Smooth muscle cell (in vitro differentiated cells): ENCODE data around the gene PRRX2. TPM values are rescaled to one million over a fixed set of nuclear protein-coding genes. Genes with fewer than 3 reads are reported as not detected.

Source experiments
- DNase-seq: peaks from one replicate; lab custom pipeline; 2025; ENCODE audit not compliant: unreplicated experiment; lab: John Stamatoyannopoulos, UW
- H2AFZ ChIP-seq: fragments of 200-600 bp; sonication (generic); 2 replicates; pipeline ENCODE4 v1.6.0; 2016; ENCODE audit warnings: antibody characterized with exemption, low read depth, mild to moderate bottlenecking
- H3F3A ChIP-seq: fragments of 200-600 bp; sonication (generic); 2 replicates; pipeline ENCODE4 v1.6.0; 2017; ENCODE audit warnings: antibody characterized with exemption, low read depth
- H3K27ac ChIP-seq: fragments of 200-600 bp; sonication (generic); 2 replicates; pipeline ENCODE4 v1.5.1; 2016; ENCODE audit warnings: low read depth, mild to moderate bottlenecking
- H3K27me3 ChIP-seq: fragments of 200-600 bp; sonication (generic); 2 replicates; pipeline ENCODE4 v1.6.1; 2016; ENCODE audit warnings: low read depth, mild to moderate bottlenecking
- H3K36me3 ChIP-seq: fragments of 200-600 bp; sonication (generic); 2 replicates; pipeline ENCODE4 v1.5.1; 2016; ENCODE audit warnings: low read depth
- H3K4me1 ChIP-seq: fragments of 200-600 bp; sonication (generic); 2 replicates; pipeline ENCODE4 v1.5.1; 2016; ENCODE audit warnings: low read depth
- H3K4me2 ChIP-seq: fragments of 200-600 bp; sonication (generic); 2 replicates; pipeline ENCODE4 v1.6.0; 2016; ENCODE audit warnings: mild to moderate bottlenecking
- H3K4me3 ChIP-seq: fragments of 200-600 bp; sonication (generic); 2 replicates; pipeline ENCODE4 v1.5.1; 2016; ENCODE audit warnings: mild to moderate bottlenecking
- H3K79me2 ChIP-seq: fragments of 200-600 bp; sonication (generic); 2 replicates; pipeline ENCODE4 v1.6.0; 2016; ENCODE audit warnings: low read depth, mild to moderate bottlenecking
- H3K9ac ChIP-seq: fragments of 200-600 bp; sonication (generic); 2 replicates; pipeline ENCODE4 v1.6.0; 2016; ENCODE audit warnings: low read depth
- H3K9me3 ChIP-seq: fragments of 200-600 bp; sonication (generic); replicated peaks from 2 replicates; pipeline ENCODE4 v1.5.1; 2016; ENCODE audit warnings: low read depth
- H4K20me1 ChIP-seq: fragments of 200-600 bp; sonication (generic); 2 replicates; pipeline ENCODE4 v1.6.0; 2016; ENCODE audit warnings: low read depth
- CTCF ChIP-seq: fragments of 200-600 bp; sonication (generic); IDR thresholded peaks from 2 replicates; pipeline ENCODE4 v1.5.1; 2017; ENCODE audit warnings: borderline replicate concordance, mild to moderate bottlenecking, antibody characterized with exemption; ENCODE audit not compliant: insufficient read depth, poor library complexity, severe bottlenecking
- WGBS: methylation state at CpG from one replicate; pipeline ENCODE4 v1.1.7; 2016; ENCODE audit warnings: low lambda C conversion rate; 5-methylcytosine and 5-hydroxymethylcytosine counted together
- polyA plus RNA-seq: library from polyadenylated mRNA; unstranded; fragments of >200 nt; fragmentation: Nextera tagmentation; extraction: Ambion mirVana; gene quantifications from 2 replicates; pipeline ENCODE4 v1.2.1, GENCODE V29; 2016
- total RNA-seq: library from RNA; depleted of rRNA; stranded (reverse); fragments of >200 nt; gene quantifications from 2 replicates; pipeline ENCODE4 v1.2.3, GENCODE V29; 2014

The PRRX2 gene
- total and polyA plus RNA-seq, 2 experiments from 2014 or later = 87.7 to 234 TPM

- no peak overlapping the region for H3K4me2 ChIP-seq
- H2AFZ ChIP-seq = no peak overlapping the region
These were observed 28.3 kb downstream of the PRRX2 start for GRCh38 chr9:129693741-129694140.

GRCh38 chr9:129694243-129694646, 28.8 kb downstream of the PRRX2 start:
- peak overlapping the region; percentile 47 for H3K4me2 ChIP-seq

More at GRCh38 chr9:129693741-129694140, 28.3 kb downstream of the PRRX2 start:
- H3K27me3 ChIP-seq = no peaks in the 10 kb centered on the region
- no peaks in the 10 kb centered on the region for H3K9me3 ChIP-seq
- no peak for DNase-seq
- peak overlapping the region; percentile 98 for H3K27ac ChIP-seq
- no peak overlapping the region for H3K4me3 ChIP-seq
- peaks cover 12% of the 10 kb centered on the region for H3K4me1 ChIP-seq
- H3F3A ChIP-seq = peaks cover 14% of the 10 kb centered on the region
- no peak for TF ChIP-seq CTCF
- WGBS = 85% methylated on average over 8 of the region's 8 CpGs
- peaks cover 4% of the 10 kb centered on the region for H3K36me3 ChIP-seq
- peaks cover 51% of the 10 kb centered on the region for H3K79me2 ChIP-seq
- H4K20me1 ChIP-seq = peaks cover 9% of the 10 kb centered on the region
- H3K9ac ChIP-seq = no peak overlapping the region

GRCh38 chr9:129695870-129696269, 30.4 kb downstream of the PRRX2 start:
- H3K9ac ChIP-seq = no peak overlapping the region
- no peak overlapping the region for H3K4me2 ChIP-seq
- no peak overlapping the region for H2AFZ ChIP-seq
- peaks cover 12% of the 10 kb centered on the region for H3K4me1 ChIP-seq
- 79% methylated on average over 3 of the region's 3 CpGs for WGBS
- peak overlapping the region; percentile 98 for H3K27ac ChIP-seq
- no peaks in the 10 kb centered on the region for H4K20me1 ChIP-seq
- TF ChIP-seq CTCF = no peak
- H3K4me3 ChIP-seq = no peak overlapping the region
- H3F3A ChIP-seq = peaks cover 14% of the 10 kb centered on the region
- no peaks in the 10 kb centered on the region for H3K9me3 ChIP-seq
- DNase-seq = no peak
- H3K27me3 ChIP-seq = no peaks in the 10 kb centered on the region
- peaks cover 4% of the 10 kb centered on the region for H3K36me3 ChIP-seq
- peaks cover 31% of the 10 kb centered on the region for H3K79me2 ChIP-seq

More at GRCh38 chr9:129694243-129694646, 28.8 kb downstream of the PRRX2 start:
- TF ChIP-seq CTCF = no peak
- no peak overlapping the region for H3K4me3 ChIP-seq
- WGBS = 48% methylated on average over 11 of the region's 11 CpGs
- peaks cover 14% of the 10 kb centered on the region for H3F3A ChIP-seq
- H3K4me1 ChIP-seq = peaks cover 12% of the 10 kb centered on the region
- no peak for DNase-seq
- H4K20me1 ChIP-seq = peaks cover 4% of the 10 kb centered on the region
- H2AFZ ChIP-seq = no peak overlapping the region
- H3K9ac ChIP-seq = no peak overlapping the region
- no peaks in the 10 kb centered on the region for H3K27me3 ChIP-seq
- peaks cover 4% of the 10 kb centered on the region for H3K36me3 ChIP-seq
- no peaks in the 10 kb centered on the region for H3K9me3 ChIP-seq
- peaks cover 47% of the 10 kb centered on the region for H3K79me2 ChIP-seq
- H3K27ac ChIP-seq = peak overlapping the region; percentile 98
